DMS53 treated with DMSO at 0.1 percent for 48 hours (cell line): Measurements from ENCODE around the gene TMIGD2.
"Not testable (repeated sequence)": the region's sequence is repeated elsewhere in the genome, so short reads cannot be mapped to it uniquely, and the experiment has no call there.

ENCODE experiments used
- DNase-seq: peaks from one replicate; lab custom pipeline; 2025; ENCODE audit not compliant: unreplicated experiment; lab: John Stamatoyannopoulos, UW

TMIGD2 gene

GRCh38 chr19:4297901-4298809, 4.0 kb downstream of the TMIGD2 start:
- DNase-seq, result no peak

DNA sequence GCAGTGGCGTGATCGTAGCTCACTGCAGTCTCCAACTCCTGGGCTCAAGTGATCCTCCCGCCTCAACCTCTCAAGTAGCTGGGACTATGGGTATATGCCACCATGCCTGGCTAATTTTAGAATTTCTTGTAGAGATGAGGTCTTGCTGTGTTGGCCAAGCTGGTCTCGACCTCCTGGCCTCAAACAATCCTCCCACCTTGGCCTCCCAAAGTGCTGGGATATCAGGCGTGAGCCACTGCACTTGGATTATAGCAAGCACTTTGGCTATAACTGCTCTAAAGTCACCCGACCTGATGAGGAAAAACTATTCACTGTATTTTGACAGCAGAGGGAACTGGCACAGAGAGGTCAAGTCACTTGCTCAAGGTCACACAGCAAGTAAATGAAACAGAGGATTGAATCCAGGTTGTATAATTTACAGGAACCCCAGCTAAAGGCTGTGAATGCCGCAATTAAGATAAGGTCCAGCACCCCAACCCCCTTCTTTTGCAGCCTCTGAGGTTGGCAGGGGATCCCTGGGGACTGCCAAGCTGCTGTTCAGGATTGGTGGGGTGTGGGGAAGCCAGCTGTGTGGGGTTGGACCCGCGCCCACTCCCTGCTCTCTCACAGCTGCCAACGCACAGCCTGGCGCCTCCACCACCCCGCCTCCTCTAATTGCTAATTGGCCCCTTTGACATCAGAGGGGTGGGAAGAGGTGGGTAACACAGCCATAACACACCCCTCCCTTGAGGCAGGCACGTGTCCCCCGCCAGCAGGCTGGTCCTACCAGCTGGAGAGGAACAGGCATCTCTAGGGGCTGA, 6.0 kb downstream of the TMIGD2 start:
- DNase-seq, result no peak

DNA sequence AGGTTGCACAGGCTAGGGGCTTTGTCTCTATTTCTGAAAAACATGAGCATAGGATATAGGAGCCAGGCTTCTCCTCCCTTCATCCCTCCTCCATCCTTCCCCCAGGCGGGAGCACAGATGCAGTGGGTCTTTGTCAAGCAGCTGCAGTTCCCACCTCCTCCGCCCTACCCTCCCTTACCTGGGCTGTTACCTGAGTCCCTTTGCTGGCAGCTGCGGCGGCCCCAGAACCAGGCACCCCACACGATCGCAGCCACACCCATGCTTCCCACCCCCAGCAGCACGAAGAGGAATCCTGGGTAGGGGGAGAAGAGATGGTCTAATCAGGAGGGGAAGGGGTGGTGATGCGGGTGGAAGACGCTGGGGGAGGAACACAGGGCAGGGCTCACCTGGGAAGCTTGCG, 7.8 kb downstream of the TMIGD2 start:
- no peak for DNase-seq

DNA sequence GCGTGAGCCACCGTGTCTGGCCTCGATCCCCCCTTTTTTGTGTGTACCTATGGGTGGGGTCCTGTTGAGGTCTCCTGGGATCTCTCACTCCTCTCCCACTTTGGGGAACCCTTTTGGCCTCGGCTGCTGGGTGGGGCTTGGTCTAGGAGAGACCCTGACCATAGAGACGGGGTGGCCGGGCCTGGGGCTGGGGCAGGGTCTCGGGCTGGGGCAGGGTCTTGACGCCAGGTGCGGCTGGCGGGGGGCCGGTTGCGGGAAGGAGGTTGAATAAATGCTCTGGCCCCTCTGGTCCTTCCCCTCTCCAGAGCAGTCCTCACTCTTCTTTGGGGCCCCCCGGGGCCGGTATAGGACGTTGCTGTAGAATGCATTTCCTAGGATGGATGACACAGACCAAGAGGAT, 9.7 kb downstream of the TMIGD2 start:
- DNase-seq, result no peak

DNA sequence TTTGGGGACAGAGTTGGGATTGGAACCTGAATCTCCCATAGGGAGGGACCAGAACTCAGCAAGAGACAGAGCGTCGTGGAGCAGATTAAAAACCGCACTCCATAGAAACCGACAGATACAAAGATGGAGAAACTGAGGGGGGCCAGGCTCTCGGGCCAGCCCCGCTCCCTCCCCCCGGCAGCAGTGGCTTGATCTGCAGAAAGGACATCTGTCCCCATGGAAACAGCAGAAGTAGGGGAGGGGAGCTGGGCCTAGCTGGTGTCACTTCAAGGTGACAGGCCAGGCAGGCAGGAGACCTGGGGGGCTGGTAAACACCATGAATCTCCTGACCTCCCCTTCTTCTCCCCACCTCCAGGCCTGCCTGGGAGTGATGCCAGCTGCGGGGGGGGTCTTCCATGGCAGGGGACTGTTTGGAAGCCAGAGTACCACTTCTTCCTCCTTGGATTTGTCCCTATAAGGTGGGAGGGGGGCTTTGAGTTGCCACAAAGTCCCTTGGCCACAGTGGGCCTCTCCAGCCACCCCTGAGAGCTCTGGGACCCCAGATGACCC, 10.9 kb downstream of the TMIGD2 start:
- DNase-seq, result no peak

- no peak for DNase-seq
Observed at GRCh38 chr19:4288091-4288777, 14.0 kb downstream of the TMIGD2 start.

DNA sequence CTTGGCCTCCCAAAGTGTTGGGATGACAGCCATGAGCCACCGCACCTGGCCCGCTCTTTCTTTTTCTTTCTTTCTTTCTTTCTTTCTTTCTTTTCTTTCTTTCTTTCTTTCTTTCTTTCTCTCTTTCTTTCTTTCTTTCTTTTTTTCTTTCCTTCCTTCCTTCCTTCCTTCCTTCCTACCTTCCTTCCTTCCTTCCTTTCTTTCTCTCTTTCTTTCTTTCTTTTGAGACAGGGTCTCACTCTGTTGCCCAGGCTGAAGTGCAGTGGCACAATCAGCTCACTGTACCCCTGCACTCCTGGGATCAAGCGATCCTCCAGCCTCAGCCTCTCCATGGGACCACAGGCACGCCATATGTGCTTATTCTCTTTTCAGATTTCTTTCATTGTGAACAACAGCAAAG, 16.0 kb downstream of the TMIGD2 start:
- not testable (repeated sequence) for DNase-seq

DNA sequence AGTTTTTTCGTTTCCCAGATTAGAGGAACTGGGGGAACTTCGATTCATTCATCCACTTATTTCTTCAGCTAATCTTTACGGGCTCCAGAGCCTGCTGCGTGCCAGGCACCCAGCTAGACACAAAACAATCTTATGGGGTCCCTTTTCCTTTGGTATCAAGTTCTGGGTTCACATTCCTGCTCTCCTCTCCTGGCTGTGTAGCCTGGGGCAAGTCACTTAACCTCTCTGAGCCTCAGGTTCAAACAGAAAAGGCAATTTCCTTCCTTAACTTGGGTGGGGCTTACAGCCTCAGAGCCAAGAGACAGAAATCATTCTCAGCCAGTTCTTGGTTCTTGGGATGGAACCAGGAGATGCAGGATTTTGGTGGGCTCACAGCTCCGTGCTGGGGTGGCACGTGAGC, 17.2 kb downstream of the TMIGD2 start:
- DNase-seq, result no peak

DNA sequence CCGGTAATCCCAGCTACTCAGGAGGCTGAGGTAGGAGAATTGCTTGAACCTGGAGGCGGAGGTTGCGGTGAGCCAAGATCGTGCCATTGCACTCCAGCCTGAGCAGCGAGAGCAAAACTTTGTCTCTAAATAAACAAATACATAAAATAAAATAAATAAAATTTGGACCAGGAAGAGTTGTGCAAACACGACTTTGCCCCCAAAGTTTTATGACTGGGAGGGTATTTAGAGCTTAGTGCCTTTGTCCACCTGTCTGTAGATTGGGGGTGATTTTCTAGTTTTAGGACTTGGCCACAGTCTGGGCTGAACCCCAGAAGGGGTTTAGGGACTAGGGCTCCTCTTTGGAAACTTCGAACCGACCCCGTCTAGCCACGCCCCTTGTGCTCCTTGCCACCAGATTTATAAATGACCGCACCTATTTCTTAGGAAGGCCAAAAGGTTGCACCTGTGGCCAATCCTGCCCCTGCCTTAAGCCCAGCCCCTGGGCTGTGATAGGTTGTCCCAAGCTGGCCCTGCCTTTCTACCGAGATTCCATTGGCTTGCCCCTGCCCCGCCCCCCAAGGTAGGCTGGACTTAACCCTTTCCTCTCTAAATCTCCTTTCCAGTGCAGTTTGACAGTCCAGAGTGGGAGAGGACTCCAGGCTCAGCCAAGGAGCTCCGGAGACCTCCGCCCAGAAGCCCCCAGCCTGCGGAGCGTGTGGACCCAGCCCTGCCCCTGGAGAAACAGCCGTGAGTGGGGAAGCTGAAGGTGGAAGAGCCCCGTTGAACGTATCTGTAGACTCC, 17.8 kb downstream of the TMIGD2 start:
- no peak for DNase-seq

- no peak for DNase-seq
Observed at GRCh38 chr19:4279530-4280422, 22.4 kb downstream of the TMIGD2 start.

- no peak for DNase-seq
Observed at GRCh38 chr19:4279267-4279529, 23.0 kb downstream of the TMIGD2 start.

DNA sequence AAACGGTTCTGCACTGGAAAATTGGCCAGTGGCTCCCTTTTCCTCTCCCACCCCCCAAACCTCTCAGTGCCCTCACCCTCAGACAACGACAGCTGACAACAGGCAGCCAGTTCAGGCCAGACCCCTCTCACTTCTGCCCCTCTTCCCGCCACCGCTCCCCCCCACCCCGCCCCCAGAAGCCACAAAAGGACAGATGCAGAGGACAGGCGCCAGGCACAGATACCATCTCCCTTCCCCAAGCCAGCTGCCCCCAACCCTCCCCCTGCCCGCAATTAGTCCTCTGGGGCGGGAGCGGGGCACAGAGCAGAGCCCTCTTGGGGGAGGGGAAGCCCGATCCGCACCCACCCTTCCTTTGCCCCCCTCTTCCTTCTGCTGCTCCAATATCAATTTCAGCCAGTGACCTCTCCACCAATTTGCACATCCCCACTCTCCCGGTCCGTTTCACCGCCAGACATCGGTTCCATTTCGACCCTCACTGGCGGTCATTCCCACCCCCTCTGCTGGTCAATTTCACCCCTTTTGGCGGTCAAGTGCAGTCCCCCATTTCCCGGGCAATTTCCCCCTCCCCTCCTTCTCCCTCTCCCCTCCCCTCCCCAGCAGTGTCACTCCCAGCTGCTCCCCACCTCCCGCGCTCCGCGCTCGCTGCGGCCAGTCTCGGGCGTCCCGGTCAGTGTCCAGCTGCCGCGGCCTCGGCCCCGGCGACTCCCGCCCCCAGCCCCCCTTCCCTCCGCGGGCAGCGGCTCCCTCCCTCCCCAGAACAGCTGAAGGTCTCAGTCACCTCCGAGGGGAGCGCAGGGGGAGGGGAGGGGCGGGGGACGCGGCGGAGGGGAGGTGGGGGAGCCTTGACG, 23.5 kb downstream of the TMIGD2 start, which contains the start of gene SHD:
TSS of gene SHD (plus strand) at position 848 of the 848 bp plus-strand sequence. CDS start 798 bp downstream, outside the sequence.
- no peak for DNase-seq

GRCh38 chr19:4278010-4278409, 24.2 kb downstream of the TMIGD2 start:
- no peak for DNase-seq

GRCh38 chr19:4277191-4277696, 24.9 kb downstream of the TMIGD2 start:
- no peak for DNase-seq

DNA sequence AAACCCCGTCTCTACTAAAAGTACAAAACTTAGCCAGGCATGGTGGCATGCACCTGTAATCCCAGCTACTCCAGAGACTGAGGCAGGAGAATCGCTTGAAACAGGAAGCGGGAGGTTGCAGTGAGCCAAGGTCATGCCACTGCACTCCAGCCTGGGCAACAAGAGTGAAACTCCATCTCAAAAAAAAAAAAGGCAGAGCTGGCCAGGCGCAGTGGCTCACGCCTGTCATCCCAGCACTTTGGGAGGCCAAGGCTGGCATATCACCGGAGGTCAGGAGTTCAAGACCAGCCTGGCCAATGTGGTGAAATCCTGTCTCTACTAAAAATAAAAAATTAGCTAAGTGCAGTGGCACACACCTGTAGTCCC, 27.9 kb downstream of the TMIGD2 start:
- not testable (repeated sequence) for DNase-seq

DNA sequence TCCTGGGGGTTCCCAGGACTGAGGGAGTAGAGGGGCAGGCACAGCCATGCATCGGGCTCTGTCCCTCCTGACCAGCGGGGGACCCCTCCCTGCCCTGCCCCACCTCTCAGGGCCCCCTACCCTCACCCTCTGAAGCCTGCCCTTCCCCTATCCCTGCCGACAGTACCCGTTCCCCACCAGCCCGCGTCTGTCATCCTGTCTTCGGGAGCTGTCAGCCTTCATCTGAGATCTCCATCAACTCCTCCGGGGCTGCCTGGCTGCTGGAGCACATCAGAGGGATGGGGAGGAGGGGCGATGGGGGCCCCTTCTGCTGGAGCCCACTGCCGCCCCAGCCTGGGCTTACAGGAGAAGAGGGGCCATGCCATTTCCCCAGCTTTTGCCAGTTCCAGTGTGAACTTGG, 29.3 kb downstream of the TMIGD2 start:
- no peak for DNase-seq

DNA sequence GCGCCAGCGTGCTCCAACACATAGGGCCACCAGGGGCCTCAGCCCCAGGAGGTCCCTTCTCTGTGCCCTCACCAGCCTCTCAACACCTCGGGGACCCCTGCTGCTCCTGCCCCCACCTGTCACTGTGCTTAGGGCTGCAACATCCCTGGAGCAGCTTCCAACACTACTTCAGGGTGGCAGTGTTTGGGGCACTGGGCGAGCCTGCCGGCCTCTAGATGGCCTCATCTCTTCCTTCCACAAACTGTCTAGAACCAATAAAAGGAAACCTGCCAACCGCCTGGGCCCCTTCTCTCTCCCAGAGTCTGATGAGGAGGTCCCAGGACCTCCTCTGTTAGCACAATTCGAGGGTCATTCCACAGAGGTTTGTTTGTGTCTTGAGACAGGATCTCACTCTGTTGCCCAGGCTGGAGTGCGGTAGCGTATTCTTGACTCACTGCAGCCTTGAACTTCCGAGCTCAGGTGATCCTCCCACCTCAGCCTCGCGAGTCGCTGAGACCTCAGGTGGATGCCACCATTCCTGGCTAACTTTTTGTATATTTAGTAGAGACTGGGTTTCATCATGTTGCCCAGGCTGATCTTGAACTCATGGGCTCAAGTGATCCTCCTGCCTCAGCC, 33.3 kb downstream of the TMIGD2 start:
- DNase-seq, result no peak
